NT2/D1 (cell line): ENCODE results near the gene METTL9.
"Not testable (repeated sequence)": the region's sequence is repeated elsewhere in the genome, so short reads cannot be mapped to it uniquely, and the experiment has no call there.

Experiments
- SUZ12 ChIP-seq: IDR thresholded peaks from 2 replicates; pipeline ENCODE4 v1.6.1; 2011; ENCODE audit not compliant: insufficient read length, insufficient read depth; ENCODE audit errors: extremely low read depth
- YY1 ChIP-seq: IDR thresholded peaks from 2 replicates; pipeline ENCODE4 v1.6.1; 2011; ENCODE audit not compliant: insufficient read length, insufficient read depth
- ZNF274 ChIP-seq: IDR thresholded peaks from 2 replicates; pipeline ENCODE4 v1.6.1; 2011; ENCODE audit warnings: mild to moderate bottlenecking, low read depth, low read length

- not testable (repeated sequence) for TF ChIP-seq SUZ12, YY1, ZNF274
These were observed 30.5 kb downstream of the METTL9 start for GRCh38 chr16:21629616-21630539.
